Prostate gland (tissue), 2 donors: ENCODE data around the gene CD274.

Experiments used
- CTCF ChIP-seq, 4 experiments: fragments of 200-600 bp in 2 of 4; fragments of 450-650 bp in 2 of 4; sonication (generic) in 2 of 4; IDR thresholded peaks; 1 replicate in 3 of 4; 2 replicates in 1 of 4; pipeline ENCODE4 v1.5.1; 2016 to 2019; ENCODE audit warnings: antibody characterized with exemption in 4 of 4, mild to moderate bottlenecking in 2 of 4, moderate library complexity in 2 of 4
- POLR2AphosphoS5 ChIP-seq: sonication (generic); formaldehyde crosslinking; IDR thresholded peaks from one replicate; pipeline ENCODE4 v1.6.1; 2017; ENCODE audit warnings: antibody characterized with exemption

DNA sequence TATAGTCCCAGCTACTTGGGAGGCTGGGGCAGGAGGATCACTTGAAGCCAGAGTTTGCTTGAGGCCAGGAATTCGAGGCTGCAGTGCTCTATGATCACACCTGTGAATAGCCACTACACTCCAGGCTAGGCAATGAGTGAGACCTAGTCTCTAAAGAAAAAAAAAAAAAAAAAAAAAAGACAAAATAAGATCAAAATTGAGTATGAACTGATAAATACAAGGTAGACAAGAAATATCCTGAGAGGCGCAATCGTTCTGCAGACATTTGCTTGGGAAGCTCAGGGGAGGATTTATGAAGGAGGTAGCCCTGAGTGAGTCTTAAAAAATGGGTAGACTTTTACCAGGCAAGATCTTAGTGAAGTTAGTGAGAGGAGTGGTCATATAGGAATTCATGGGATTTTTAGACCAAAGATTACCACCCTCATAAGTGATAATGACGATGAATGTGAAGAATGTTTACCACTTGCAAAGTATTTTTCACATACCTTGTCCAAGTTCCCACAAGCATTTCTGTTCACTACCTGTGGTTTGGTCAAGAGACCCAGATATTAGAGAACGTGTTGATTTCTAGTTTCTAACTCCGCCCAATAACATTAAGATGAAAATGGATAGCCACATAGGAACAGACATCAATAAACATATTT is 64.4 kb downstream of the CD274 start:
- no peak for TF ChIP-seq CTCF (IDR thresholded peaks at IDR 0.05)
- TF ChIP-seq POLR2AphosphoS5, result no peak
